HG03025 (cell line): ENCODE results near the gene PRKG1.
A peak's percentile ranks its signal among the peaks of the same experiment; 100 is the strongest.

Experiments used
- ATAC-seq: cut with Tn5 transposase; IDR thresholded peaks from one replicate; pipeline ENCODE4 v1.9.1; 2021; ENCODE audit warnings: mild to moderate bottlenecking, moderate library complexity; ENCODE audit not compliant: unreplicated experiment, low FRiP score

Gene PRKG1

GRCh38 chr10:51892313-51892712 is 818.0 kb downstream of the PRKG1 start:
- ATAC-seq = no peak

- peak; percentile 78 for ATAC-seq
These were observed 818.8 kb downstream of the PRKG1 start for GRCh38 chr10:51892965-51893658.

- ATAC-seq = no peak
These were observed 820.7 kb downstream of the PRKG1 start for GRCh38 chr10:51894771-51895578.

GRCh38 chr10:51896849-51897248 is 822.6 kb downstream of the PRKG1 start:
- no peak for ATAC-seq

GRCh38 chr10:51897560-51897959 is 823.3 kb downstream of the PRKG1 start:
- ATAC-seq = no peak

- ATAC-seq = no peak
These were observed 825.9 kb downstream of the PRKG1 start for GRCh38 chr10:51900180-51900579.

GRCh38 chr10:51903675-51904074 is 829.4 kb downstream of the PRKG1 start:
- no peak for ATAC-seq

- no peak for ATAC-seq
These were observed 830.7 kb downstream of the PRKG1 start for GRCh38 chr10:51905032-51905431.

- no peak for ATAC-seq
These were observed 833.1 kb downstream of the PRKG1 start for GRCh38 chr10:51907361-51907760.

- no peak for ATAC-seq
These were observed 835.9 kb downstream of the PRKG1 start for GRCh38 chr10:51910189-51910588.

- no peak for ATAC-seq
These were observed 836.3 kb downstream of the PRKG1 start for GRCh38 chr10:51910596-51910995.

- ATAC-seq = no peak
These were observed 837.4 kb downstream of the PRKG1 start for GRCh38 chr10:51911723-51912122.

- no peak for ATAC-seq
These were observed 840.8 kb downstream of the PRKG1 start for GRCh38 chr10:51915031-51915542.

GRCh38 chr10:51918440-51918839 is 844.2 kb downstream of the PRKG1 start:
- ATAC-seq = no peak

GRCh38 chr10:51918884-51919325 is 844.6 kb downstream of the PRKG1 start:
- peak; percentile 62 for ATAC-seq

- ATAC-seq = peak; percentile 61
These were observed 846.4 kb downstream of the PRKG1 start for GRCh38 chr10:51920672-51921071.

- no peak for ATAC-seq
These were observed 850.1 kb downstream of the PRKG1 start for GRCh38 chr10:51924359-51924758.

GRCh38 chr10:51926337-51926736 is 852.0 kb downstream of the PRKG1 start:
- ATAC-seq = no peak

- no peak for ATAC-seq
These were observed 853.9 kb downstream of the PRKG1 start for GRCh38 chr10:51928162-51928561.

GRCh38 chr10:51932530-51932929 is 858.2 kb downstream of the PRKG1 start:
- ATAC-seq = peak; percentile 86

- no peak for ATAC-seq
These were observed 860.1 kb downstream of the PRKG1 start for GRCh38 chr10:51934373-51934772.

GRCh38 chr10:51935341-51935740 is 861.1 kb downstream of the PRKG1 start:
- no peak for ATAC-seq
